Tibial nerve (tissue), 4 donors: ENCODE results near the gene MTUS2. TPM values are rescaled to one million over a fixed set of nuclear protein-coding genes. Genes with fewer than 3 reads are reported as not detected.

Source experiments
- DNase-seq, 2 donors: peaks; one replicate each; pipeline ENCODE4 v3.0.0-alpha.2; 2019; ENCODE audit warnings: low spot score in 2 of 2
- H3K27ac ChIP-seq, 4 donors: fragments of 200-600 bp; sonication (generic) in 3 of 4; one replicate each; pipeline ENCODE4 v1.5.1; 2017 to 2019; ENCODE audit warnings: mild to moderate bottlenecking in 1 of 4
- H3K27me3 ChIP-seq, 2 donors: fragments of 200-600 bp; sonication (generic) in 1 of 2; one replicate each; pipeline versions ENCODE4 v1.5.1 to v1.6.0; 2017 to 2019
- H3K36me3 ChIP-seq, 3 donors: fragments of 200-600 bp; sonication (generic); one replicate each; pipeline ENCODE4 v1.5.1; 2018 to 2019
- H3K4me1 ChIP-seq, 4 donors: fragments of 200-600 bp; sonication (generic) in 3 of 4; one replicate each; pipeline ENCODE4 v1.5.1; 2017 to 2019
- H3K4me3 ChIP-seq, 4 donors: fragments of 200-600 bp; sonication (generic) in 3 of 4; one replicate each; pipeline ENCODE4 v1.5.1; 2017 to 2019; ENCODE audit warnings: mild to moderate bottlenecking in 1 of 4, moderate library complexity in 1 of 4
- H3K9me3 ChIP-seq, 4 donors: fragments of 200-600 bp; sonication (generic) in 3 of 4; one replicate each; pipeline ENCODE4 v1.5.1; 2017 to 2019
- CTCF ChIP-seq, 5 experiments: fragments of 200-600 bp in 3 of 5; fragments of 450-650 bp in 2 of 5; sonication (generic) in 3 of 5; IDR thresholded peaks; one replicate each; pipeline ENCODE4 v1.5.1; 2016 to 2019; ENCODE audit warnings: antibody characterized with exemption in 5 of 5, mild to moderate bottlenecking in 3 of 5, moderate library complexity in 2 of 5
- EP300 ChIP-seq, 2 donors: sonication (generic); formaldehyde crosslinking; IDR thresholded peaks; one replicate each; pipeline ENCODE4 v1.6.1; 2017; ENCODE audit warnings: antibody characterized with exemption in 2 of 2, mild to moderate bottlenecking in 1 of 2
- POLR2A ChIP-seq, 2 donors: fragments of 450-650 bp; IDR thresholded peaks; one replicate each; pipeline ENCODE4 v1.6.1; 2017; ENCODE audit warnings: antibody characterized with exemption in 2 of 2, mild to moderate bottlenecking in 2 of 2, moderate library complexity in 2 of 2
- WGBS, 2 donors: methylation state at CpG; one replicate each; pipeline ENCODE4 v1.1.5; 2018; 5-methylcytosine and 5-hydroxymethylcytosine counted together
- total RNA-seq, 4 donors: library from RNA; depleted of rRNA; stranded (reverse); fragments of >200 nt; gene quantifications; one replicate each; pipeline ENCODE4 v1.1.0, GENCODE V29; 2016

MTUS2 gene
- total RNA-seq, 4 donors from 2014 or later: 0.20 TPM; not detected in 3

GRCh38 chr13:29519921-29520320 lies 699.8 kb downstream of the MTUS2 start:
- Histone ChIP-seq H3K36me3 (peaks cover 0 to 86% (median 0%) of the 10 kb centered on the region in 3 donors), H3K27ac (peak overlapping the region in 2 of 4 donors; percentile 19 to 81)
- no peak for TF ChIP-seq EP300 (IDR thresholded peaks at IDR 0.05)

GRCh38 chr13:29520671-29521070 lies 700.5 kb downstream of the MTUS2 start:
- no peak for DNase-seq
- Histone ChIP-seq H3K36me3 (peaks cover 0 to 79% (median 0%) of the 10 kb centered on the region in 3 donors), H3K27ac (peak overlapping the region in 2 of 4 donors; percentile 19 to 81), H3K9me3 (no peaks in the 10 kb centered on the region), H3K27me3 (no peaks in the 10 kb centered on the region), H3K4me1 (peaks cover 0 to 25% (median 5%) of the 10 kb centered on the region in 4 donors), H3K4me3 (no peak overlapping the region)
- WGBS, 2 donors: 60 to 61% methylated on average over 4 of the region's 4 CpGs
- TF ChIP-seq POLR2A (IDR thresholded peaks at IDR 0.05) (no peak), EP300 (IDR thresholded peaks at IDR 0.05) (peak in 1 of 2 donors; percentile 57)

More at GRCh38 chr13:29519921-29520320, 699.8 kb downstream of the MTUS2 start:
- 95 to 96% methylated on average over 3 of the region's 3 CpGs for WGBS, 2 donors
- Histone ChIP-seq H3K27me3 (no peaks in the 10 kb centered on the region), H3K4me1 (peaks cover 0 to 25% (median 5%) of the 10 kb centered on the region in 4 donors), H3K4me3 (no peak overlapping the region), H3K9me3 (no peaks in the 10 kb centered on the region)
- no peak for DNase-seq

- H3K27me3 ChIP-seq: no peaks in the 10 kb centered on the region
- H3K9me3 ChIP-seq: no peaks in the 10 kb centered on the region
- no peak overlapping the region for H3K4me3 ChIP-seq
- H3K27ac ChIP-seq: peak overlapping the region in 2 of 4 donors; percentile 74 to 81
- WGBS, 2 donors: 91 to 93% methylated on average over 14 of the region's 14 CpGs
- no peak for TF ChIP-seq EP300 (IDR thresholded peaks at IDR 0.05)
- no peak for TF ChIP-seq CTCF (IDR thresholded peaks at IDR 0.05)
- TF ChIP-seq POLR2A (IDR thresholded peaks at IDR 0.05): no peak
- DNase-seq: no peak
- peaks cover 0 to 72% (median 0%) of the 10 kb centered on the region in 3 donors for H3K36me3 ChIP-seq
- peaks cover 0 to 25% (median 5%) of the 10 kb centered on the region in 4 donors for H3K4me1 ChIP-seq
Observed at GRCh38 chr13:29521336-29521735, 701.2 kb downstream of the MTUS2 start.

GRCh38 chr13:29522044-29522685 lies 702.0 kb downstream of the MTUS2 start:
- Histone ChIP-seq H3K36me3 (peaks cover 0 to 68% (median 0%) of the 10 kb centered on the region in 3 donors), H3K4me1 (peaks cover 0 to 25% (median 5%) of the 10 kb centered on the region in 4 donors), H3K4me3 (no peak overlapping the region), H3K27me3 (no peaks in the 10 kb centered on the region), H3K9me3 (no peaks in the 10 kb centered on the region), H3K27ac (peak overlapping the region in 2 of 4 donors; percentile 81 to 82)
- DNase-seq: peak in 1 of 2 donors; percentile 79
- TF ChIP-seq POLR2A (IDR thresholded peaks at IDR 0.05) (no peak), EP300 (IDR thresholded peaks at IDR 0.05) (peak; percentile 25 to 87), CTCF (IDR thresholded peaks at IDR 0.05) (no peak)
- WGBS, 2 donors: 60 to 65% methylated on average over 16 of the region's 16 CpGs

- Histone ChIP-seq H3K27ac (peak overlapping the region; percentile 3 to 82 (median 58)), H3K4me3 (no peak overlapping the region), H3K4me1 (peaks cover 0 to 25% (median 5%) of the 10 kb centered on the region in 4 donors), H3K9me3 (no peaks in the 10 kb centered on the region), H3K27me3 (no peaks in the 10 kb centered on the region), H3K36me3 (peaks cover 0 to 68% (median 0%) of the 10 kb centered on the region in 3 donors)
- peak in 1 of 5 experiments; percentile 12 for TF ChIP-seq CTCF (IDR thresholded peaks at IDR 0.05)
- peak in 1 of 2 donors; percentile 60 for TF ChIP-seq EP300 (IDR thresholded peaks at IDR 0.05)
- no peak for TF ChIP-seq POLR2A (IDR thresholded peaks at IDR 0.05)
- peak; percentile 47 to 63 for DNase-seq
- 86 to 89% methylated on average over 21 to 23 of the region's 23 CpGs for WGBS, 2 donors
Observed at GRCh38 chr13:29523199-29523961, 703.2 kb downstream of the MTUS2 start.
